RWPE2 (cell line): ENCODE data around the gene TMEM169.

ENCODE experiments used
- ATAC-seq: fragments of 200-7000 bp; cut with Tn5 transposase; 3 replicates; pipeline ENCODE4 v1.9.1; 2021; ENCODE audit warnings: low read depth
- DNase-seq: peaks from one replicate; pipeline ENCODE4 v3.0.0-alpha.2; 2020; ENCODE audit warnings: low spot score
- H3K27ac ChIP-seq: fragments of 450-650 bp; 2 replicates; pipeline ENCODE4 v1.5.1; 2017; ENCODE audit warnings: mild to moderate bottlenecking; ENCODE audit not compliant: poor library complexity, severe bottlenecking
- H3K27me3 ChIP-seq: fragments of 250-450 bp; sonication (Bioruptor Pico); 2 replicates; pipeline ENCODE4 v1.5.1; 2021; ENCODE audit warnings: mild to moderate bottlenecking, moderate library complexity; ENCODE audit not compliant: insufficient read depth, poor library complexity, severe bottlenecking
- H3K36me3 ChIP-seq: fragments of 250-450 bp; sonication (Bioruptor Pico); 2 replicates; pipeline ENCODE4 v1.5.1; 2020; ENCODE audit warnings: low read depth, mild to moderate bottlenecking, moderate library complexity
- H3K4me1 ChIP-seq: fragments of 250-450 bp; sonication (Bioruptor Pico); 2 replicates; pipeline ENCODE4 v1.5.1; 2021; ENCODE audit warnings: mild to moderate bottlenecking, moderate library complexity; ENCODE audit not compliant: insufficient read depth, poor library complexity, severe bottlenecking
- H3K4me3 ChIP-seq: fragments of 250-450 bp; sonication (Bioruptor Pico); 2 replicates; pipeline ENCODE4 v1.5.1; 2021; ENCODE audit warnings: mild to moderate bottlenecking, moderate library complexity; ENCODE audit not compliant: severe bottlenecking
- H3K9me3 ChIP-seq: fragments of 250-450 bp; sonication (Bioruptor Pico); 2 replicates; pipeline ENCODE4 v1.5.1; 2021; ENCODE audit warnings: mild to moderate bottlenecking, moderate library complexity; ENCODE audit not compliant: severe bottlenecking
- TF ChIP-seq, protein P1 (sequence below): fragments of 450-650 bp; IDR thresholded peaks from one replicate; pipeline ENCODE4 v1.5.1; 2017; ENCODE audit warnings: mild to moderate bottlenecking, moderate library complexity; ENCODE audit not compliant: poor library complexity, severe bottlenecking

The TMEM169 gene

GRCh38 chr2:216086207-216086893, 4.6 kb downstream of the TMEM169 start:
- Histone ChIP-seq H3K36me3 (no peaks in the 10 kb centered on the region), H3K27me3 (no peaks in the 10 kb centered on the region), H3K4me3 (no peak overlapping the region), H3K4me1 (no peaks in the 10 kb centered on the region), H3K27ac (no peak overlapping the region), H3K9me3 (no peaks in the 10 kb centered on the region)
- ATAC-seq (no peak), DNase-seq (no peak)
- TF ChIP-seq, protein P1, sequence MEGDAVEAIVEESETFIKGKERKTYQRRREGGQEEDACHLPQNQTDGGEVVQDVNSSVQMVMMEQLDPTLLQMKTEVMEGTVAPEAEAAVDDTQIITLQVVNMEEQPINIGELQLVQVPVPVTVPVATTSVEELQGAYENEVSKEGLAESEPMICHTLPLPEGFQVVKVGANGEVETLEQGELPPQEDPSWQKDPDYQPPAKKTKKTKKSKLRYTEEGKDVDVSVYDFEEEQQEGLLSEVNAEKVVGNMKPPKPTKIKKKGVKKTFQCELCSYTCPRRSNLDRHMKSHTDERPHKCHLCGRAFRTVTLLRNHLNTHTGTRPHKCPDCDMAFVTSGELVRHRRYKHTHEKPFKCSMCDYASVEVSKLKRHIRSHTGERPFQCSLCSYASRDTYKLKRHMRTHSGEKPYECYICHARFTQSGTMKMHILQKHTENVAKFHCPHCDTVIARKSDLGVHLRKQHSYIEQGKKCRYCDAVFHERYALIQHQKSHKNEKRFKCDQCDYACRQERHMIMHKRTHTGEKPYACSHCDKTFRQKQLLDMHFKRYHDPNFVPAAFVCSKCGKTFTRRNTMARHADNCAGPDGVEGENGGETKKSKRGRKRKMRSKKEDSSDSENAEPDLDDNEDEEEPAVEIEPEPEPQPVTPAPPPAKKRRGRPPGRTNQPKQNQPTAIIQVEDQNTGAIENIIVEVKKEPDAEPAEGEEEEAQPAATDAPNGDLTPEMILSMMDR, result no peak

DNA sequence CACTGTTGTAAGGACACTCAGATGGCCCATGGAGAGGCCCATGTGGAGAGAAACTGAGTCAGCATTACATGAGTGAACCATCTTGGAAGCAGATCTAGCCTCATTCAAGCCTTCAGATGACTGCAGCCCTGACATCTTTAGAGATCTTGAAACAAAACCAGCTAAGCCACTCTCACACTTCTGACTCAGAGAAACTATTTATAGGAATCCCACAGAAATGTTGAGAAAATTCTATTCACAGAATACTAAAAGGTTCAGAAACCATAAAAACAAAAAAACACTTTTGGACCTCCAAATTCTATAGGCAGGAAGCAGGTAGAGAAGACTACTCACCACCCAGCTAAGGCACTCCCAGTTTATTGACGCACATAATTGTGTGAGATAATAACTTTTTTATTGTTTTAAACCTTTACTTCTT, 8.7 kb downstream of the TMEM169 start:
- TF ChIP-seq, protein P1, result no peak
- no peaks in the 10 kb centered on the region for H3K36me3 ChIP-seq
- no peaks in the 10 kb centered on the region for H3K4me1 ChIP-seq
- no peak overlapping the region for H3K4me3 ChIP-seq
- ATAC-seq (no peak), DNase-seq (no peak)
- no peaks in the 10 kb centered on the region for H3K27me3 ChIP-seq
- no peaks in the 10 kb centered on the region for H3K9me3 ChIP-seq
- H3K27ac ChIP-seq, result no peak overlapping the region

DNA sequence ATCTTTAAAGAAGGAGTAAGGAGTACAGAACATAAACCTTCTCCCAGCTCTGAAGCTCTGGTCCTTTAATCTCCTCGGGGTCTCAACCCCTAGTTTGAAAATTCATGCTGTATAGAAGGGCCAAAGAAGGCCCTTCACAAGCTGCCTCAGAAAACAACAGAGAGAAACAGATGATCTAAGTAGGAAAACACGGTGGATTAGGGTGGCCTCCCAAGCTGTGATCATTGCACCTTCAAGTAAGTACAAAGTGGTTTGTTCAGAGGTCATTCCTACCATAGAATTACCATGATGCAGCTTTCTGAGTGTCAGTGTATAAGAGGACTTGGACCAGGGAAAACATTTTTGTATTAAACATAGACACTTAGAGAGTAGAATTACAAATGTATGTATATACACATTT, 10.9 kb downstream of the TMEM169 start:
- Histone ChIP-seq H3K4me1 (no peaks in the 10 kb centered on the region), H3K4me3 (no peak overlapping the region), H3K27ac (no peak overlapping the region), H3K27me3 (no peaks in the 10 kb centered on the region), H3K36me3 (no peaks in the 10 kb centered on the region), H3K9me3 (no peaks in the 10 kb centered on the region)
- TF ChIP-seq, protein P1, result no peak
- ATAC-seq, result no peak
- no peak for DNase-seq

- no peak overlapping the region for H3K4me3 ChIP-seq
- H3K27ac ChIP-seq, result no peak overlapping the region
- no peaks in the 10 kb centered on the region for H3K36me3 ChIP-seq
- ATAC-seq, result no peak
- DNase-seq, result no peak
- H3K9me3 ChIP-seq, result no peaks in the 10 kb centered on the region
- H3K27me3 ChIP-seq, result no peaks in the 10 kb centered on the region
- TF ChIP-seq, protein P1, result no peak
- H3K4me1 ChIP-seq, result no peaks in the 10 kb centered on the region
Measured at GRCh38 chr2:216094701-216095100, 13.0 kb downstream of the TMEM169 start.
